Suppressor macrophage treated with lipopolysaccharide for 4 hours (primary cell): Measurements from ENCODE around the gene EP300.
"Not testable (repeated sequence)": the region's sequence is repeated elsewhere in the genome, so short reads cannot be mapped to it uniquely, and the experiment has no call there.

Source experiments
- DNase-seq: peaks from one replicate; pipeline ENCODE4 v3.0.0-alpha.2; 2020

The EP300 gene

DNA sequence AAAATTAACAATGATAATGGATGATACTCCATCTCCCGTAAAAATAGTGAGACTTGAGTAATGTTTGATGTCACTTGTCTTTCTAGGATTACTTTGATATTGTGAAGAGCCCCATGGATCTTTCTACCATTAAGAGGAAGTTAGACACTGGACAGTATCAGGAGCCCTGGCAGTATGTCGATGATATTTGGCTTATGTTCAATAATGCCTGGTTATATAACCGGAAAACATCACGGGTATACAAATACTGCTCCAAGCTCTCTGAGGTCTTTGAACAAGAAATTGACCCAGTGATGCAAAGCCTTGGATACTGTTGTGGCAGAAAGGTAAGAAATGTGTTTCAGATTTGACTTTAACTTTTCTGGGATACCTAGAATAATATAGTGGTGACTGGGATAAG, 64.7 kb downstream of the EP300 start:
- no peak for DNase-seq

DNA sequence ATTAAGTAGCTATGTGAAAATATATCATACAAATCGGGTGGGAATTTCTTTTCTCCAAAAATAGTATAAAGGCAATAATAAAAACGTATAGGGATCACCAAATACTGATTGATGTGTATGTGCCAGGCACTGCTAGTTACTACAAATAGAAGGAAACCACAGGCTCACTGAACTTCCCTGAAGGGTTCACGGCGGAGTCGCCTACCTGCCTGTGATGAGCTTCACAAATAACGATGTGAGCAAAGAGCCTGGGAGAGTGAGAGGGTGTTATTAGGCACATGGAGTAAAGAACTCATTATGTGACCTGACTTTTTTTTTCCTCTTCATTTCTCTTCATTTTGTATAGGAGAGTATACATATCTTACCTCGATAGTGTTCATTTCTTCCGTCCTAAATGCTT, 76.8 kb downstream of the EP300 start:
- no peak for DNase-seq

DNA sequence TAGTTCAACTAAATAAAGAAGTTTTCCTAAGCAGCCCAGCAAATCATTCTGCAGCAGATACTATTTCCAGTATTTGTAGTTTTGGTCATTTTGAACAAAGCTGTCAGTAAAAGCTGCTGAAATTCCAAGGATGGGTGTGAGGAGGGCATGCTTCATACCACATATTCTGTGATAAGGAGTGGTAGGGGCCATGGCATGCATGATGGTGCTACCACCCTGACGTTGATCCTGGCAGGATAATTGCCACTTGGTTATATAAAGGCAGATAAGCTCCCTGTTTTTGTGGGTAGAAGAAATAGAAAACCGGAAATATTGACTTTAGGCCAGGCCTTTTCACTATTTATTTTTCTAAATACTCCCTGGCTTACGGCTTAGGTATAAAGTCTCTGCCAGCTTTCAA, 79.6 kb downstream of the EP300 start:
- DNase-seq, result no peak

DNA sequence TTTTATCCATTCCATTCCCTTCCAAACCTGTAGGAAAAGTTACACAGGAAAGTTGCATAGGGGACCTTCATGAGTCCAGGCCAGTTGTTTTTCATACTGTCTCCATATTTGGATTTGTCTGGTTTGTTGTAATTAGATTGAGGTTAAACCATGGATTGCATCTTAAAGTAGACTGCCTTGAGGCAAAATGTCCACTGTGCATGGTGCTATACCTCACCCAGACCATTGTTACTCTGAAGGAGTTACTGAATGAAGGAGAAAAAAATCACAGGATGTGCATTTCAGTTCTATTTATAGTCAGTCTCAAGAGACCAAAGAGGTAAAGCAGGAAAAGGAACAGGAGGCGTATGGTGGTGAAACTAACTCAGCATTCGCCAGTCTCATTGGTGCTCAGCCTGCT, 83.2 kb downstream of the EP300 start:
- DNase-seq, result no peak

DNA sequence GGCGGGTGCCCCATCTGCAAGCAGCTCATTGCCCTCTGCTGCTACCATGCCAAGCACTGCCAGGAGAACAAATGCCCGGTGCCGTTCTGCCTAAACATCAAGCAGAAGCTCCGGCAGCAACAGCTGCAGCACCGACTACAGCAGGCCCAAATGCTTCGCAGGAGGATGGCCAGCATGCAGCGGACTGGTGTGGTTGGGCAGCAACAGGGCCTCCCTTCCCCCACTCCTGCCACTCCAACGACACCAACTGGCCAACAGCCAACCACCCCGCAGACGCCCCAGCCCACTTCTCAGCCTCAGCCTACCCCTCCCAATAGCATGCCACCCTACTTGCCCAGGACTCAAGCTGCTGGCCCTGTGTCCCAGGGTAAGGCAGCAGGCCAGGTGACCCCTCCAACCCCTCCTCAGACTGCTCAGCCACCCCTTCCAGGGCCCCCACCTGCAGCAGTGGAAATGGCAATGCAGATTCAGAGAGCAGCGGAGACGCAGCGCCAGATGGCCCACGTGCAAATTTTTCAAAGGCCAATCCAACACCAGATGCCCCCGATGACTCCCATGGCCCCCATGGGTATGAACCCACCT, 84.7 kb downstream of the EP300 start:
- no peak for DNase-seq

DNA sequence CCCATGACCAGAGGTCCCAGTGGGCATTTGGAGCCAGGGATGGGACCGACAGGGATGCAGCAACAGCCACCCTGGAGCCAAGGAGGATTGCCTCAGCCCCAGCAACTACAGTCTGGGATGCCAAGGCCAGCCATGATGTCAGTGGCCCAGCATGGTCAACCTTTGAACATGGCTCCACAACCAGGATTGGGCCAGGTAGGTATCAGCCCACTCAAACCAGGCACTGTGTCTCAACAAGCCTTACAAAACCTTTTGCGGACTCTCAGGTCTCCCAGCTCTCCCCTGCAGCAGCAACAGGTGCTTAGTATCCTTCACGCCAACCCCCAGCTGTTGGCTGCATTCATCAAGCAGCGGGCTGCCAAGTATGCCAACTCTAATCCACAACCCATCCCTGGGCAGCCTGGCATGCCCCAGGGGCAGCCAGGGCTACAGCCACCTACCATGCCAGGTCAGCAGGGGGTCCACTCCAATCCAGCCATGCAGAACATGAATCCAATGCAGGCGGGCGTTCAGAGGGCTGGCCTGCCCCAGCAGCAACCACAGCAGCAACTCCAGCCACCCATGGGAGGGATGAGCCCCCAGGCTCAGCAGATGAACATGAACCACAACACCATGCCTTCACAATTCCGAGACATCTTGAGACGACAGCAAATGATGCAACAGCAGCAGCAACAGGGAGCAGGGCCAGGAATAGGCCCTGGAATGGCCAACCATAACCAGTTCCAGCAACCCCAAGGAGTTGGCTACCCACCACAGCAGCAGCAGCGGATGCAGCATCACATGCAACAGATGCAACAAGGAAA, 85.4 kb downstream of the EP300 start:
- no peak for DNase-seq

DNA sequence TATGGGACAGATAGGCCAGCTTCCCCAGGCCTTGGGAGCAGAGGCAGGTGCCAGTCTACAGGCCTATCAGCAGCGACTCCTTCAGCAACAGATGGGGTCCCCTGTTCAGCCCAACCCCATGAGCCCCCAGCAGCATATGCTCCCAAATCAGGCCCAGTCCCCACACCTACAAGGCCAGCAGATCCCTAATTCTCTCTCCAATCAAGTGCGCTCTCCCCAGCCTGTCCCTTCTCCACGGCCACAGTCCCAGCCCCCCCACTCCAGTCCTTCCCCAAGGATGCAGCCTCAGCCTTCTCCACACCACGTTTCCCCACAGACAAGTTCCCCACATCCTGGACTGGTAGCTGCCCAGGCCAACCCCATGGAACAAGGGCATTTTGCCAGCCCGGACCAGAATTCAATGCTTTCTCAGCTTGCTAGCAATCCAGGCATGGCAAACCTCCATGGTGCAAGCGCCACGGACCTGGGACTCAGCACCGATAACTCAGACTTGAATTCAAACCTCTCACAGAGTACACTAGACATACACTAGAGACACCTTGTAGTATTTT, 86.1 kb downstream of the EP300 start:
- no peak for DNase-seq

DNA sequence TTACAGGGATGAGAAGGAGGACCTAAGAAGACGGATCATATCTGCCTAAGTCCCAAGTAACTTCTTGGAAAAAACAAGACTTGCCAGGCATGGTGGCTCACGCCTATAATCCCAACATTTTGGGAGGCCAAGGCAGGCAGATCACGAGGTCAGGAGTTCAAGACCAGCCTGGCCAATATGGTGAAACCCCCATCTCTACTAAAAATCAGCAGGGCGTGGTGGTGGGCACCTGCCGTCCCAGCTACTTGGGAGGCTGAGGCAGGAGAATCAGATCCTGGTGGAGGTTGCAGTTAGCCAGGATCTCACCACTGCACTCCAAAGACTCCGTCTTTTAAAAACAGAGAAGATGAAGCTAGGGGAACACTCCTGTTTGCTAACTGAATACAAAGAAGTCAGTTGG, 88.0 kb downstream of the EP300 start:
- DNase-seq, result not testable (repeated sequence)

DNA sequence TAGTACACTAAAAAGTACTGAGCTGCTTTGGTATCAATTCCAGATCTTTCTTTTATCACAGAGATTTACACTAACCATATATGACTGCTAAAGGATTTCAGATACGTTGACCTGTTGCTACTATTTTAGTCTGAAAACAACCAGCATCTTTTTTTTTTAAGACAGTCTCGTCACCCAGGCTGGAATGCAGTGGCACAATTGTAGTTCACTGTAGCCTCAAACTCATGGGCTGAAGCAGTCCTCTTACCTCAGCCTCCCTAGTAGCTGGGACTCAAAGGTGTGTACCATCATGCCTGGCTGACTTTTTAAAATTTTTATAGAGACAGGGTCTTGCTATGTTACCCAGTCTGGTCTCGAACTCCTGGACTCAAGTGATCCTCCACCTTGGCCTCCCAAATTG, 88.5 kb downstream of the EP300 start:
- DNase-seq, result no peak

DNA sequence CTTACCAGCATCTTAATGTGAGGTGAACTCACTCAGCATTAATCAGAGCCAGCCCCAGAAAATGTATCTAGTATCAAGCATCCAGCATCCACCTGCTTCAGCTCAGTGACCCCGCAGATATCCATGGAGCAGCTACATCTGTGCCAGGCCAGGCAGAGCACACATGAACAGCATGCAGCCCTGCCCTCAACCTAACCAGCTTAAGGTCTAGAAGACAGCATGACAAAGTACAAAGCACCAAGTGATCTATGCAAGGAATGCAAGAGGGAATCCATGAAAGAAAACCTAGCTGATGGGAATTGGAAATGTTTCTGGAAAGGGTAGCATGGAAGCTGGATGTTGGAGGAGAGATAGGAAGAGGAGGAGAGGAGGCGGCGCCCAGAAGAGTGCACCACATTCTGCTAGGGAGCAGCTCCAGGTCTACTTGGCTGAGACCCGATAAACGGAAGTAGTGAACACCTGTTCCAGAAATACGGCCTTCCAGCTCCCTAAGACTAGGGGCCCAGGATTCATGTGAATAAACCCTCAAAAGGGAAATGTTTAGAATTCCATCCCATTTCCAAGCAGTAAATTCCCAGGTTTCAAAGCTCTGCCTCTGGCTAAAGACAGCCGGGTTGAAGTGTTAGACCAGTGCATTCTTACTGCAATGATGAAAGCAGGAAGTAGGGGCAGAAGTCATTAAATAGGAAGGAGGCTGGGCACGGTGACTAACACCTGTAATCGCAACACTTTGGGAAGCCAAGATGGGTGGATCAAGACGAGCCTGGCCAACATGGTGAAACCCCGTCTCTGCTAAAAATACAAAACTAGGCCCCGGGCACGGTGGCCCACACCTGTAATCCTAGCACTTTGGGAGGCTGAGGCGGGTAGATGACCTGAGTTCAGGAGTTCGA, 89.2 kb downstream of the EP300 start:
- peak; percentile 50 for DNase-seq

DNA sequence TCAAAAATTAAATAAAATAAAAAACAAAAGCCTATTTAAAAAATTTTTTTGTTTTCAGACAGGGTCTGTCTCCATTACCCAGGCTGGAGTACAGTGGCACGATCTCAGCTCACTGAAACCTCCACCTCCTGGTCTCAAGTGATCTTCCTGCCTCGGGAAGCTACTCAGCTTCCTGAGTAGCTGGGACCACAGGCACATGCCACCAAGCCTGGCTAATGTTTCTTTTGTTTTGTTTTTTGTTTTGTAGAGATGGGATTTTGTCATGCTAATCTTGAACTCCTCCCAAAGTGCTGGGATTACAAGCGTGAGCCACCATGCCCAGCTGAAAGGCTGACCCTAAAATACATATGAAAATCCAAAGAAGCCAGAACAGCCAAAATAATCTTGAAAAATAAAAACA, 92.3 kb downstream of the EP300 start:
- DNase-seq, result no peak

DNA sequence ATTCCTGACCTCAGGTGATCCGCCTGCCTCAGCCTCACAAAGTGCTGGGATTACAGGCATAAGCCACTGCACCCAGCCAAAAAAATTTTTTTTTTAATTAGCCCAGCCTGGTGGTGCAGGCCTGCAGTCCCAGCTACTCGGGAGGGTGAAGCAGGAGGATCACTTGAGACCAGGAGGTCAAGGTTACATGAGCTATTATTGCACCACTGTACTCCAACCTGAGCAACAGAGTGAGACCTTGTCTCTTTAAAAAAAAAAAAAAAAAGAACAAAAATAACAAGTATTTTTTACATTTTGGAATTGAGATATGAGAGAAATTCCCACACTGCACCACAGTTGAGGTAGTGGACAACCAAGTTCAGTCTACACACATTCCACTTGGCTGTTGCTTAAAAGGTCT, 99.1 kb downstream of the EP300 start:
- DNase-seq, result no peak

DNA sequence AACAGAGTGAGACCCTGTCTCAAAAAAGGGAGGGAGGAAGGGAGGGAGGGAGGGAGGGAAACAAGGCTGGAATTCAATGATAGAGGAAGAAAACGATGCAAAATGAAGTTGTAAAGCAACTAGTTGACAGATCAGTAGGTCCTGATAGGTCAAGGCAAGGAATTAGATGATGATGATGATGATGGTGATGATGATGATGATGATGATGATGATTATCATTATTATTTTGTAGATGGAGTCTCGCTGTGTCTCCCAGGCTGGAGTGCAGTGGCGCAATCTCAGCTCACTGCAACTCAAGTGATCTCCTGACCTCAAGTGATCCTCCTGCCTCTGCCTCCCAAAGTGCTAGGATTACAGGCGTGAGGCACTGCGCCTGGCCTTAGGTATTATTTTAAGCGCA, 101.4 kb downstream of the EP300 start:
- DNase-seq, result no peak

DNA sequence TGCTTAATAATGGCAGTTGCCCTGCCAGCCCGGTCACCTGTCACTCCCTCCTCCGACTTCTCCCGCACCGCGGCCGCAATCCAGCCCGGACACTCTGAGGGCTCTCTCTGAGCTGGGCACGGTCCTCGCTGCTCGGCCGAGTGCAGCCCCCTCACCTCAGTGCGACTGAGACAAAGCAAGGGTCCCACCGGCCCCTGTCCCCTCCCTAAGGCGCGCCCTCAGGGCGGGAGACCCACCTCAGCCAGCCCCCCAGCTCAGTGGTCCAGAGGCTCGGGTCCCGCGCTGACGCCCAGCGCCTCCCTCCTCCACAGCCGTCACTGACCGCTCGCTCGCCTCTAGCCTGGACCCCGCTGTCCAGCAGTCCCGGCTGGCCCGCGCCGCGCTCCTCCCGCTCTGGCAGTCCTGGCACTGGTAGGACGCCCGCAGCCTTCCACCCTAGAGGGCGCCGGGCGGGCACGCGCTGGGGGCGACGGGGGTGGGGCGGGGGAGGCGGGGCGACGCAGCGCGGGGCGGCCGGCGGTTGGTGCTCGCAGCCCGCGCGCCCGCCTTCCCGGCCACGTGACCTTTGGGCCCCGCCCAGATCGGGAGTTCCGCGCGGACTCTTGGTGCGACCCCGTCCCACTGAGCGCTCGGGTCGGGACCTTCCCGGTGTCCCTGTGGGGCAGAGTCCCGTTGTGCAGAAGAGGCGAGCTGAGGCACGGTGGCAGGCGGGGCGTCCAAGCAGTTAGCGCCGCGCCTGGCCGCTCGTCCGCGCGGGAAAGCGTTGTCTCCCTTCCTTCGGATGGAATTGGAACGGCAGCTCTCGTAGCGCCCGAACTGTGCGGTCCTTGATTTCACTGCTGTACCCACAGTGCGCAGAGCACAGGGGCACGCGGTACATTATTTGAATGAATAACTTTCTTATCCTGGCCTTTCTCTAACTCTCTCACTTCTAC, 104.9 kb downstream of the EP300 start:
- peak; percentile 90 for DNase-seq

DNA sequence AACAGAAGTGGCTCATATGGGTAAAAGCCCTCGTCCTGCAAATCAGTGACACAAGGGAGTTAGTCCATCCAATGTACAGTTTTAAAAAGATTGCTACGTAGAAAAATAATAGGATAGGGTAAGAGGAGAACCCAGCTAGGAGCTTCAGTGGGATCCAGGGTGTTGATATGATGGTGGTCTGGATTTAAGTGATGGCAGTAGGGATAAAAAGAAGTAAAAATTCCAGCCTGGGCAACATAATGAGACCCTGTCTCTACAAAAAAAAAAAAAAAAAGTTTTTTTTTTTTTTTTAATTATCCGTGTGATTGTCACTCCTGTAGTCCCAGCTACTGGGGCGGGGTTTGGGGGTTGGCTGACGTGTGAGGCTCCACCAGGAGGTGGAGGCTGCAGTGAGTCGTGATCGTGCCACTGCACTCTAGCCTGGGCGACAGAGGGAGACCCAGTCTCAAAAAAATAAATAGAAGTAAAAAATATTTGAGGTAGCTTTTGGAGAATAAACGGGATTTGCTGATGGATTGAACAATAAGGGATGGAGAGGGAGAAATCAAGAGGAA, 105.7 kb downstream of the EP300 start:
- peak; percentile 51 for DNase-seq

DNA sequence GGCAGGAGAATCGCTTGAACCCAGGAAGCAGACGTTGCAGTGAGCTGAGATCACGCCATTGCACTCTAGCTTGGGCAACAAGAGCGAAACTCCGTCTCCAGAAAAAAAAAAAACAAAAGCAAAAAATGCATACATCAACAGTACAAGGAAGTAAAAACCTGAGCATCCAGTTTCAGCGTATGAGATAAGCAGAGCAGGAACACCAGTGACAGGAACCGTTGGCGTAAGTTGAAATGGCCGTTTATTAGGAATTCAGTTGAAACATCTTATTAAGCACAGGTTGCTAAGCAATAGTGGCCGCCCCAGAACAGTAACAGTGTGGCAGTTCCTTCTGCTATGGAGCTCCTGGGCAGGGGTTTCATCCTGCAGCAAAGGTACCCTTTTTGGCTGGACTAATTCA, 108.7 kb downstream of the EP300 start:
- peak; percentile 33 for DNase-seq

DNA sequence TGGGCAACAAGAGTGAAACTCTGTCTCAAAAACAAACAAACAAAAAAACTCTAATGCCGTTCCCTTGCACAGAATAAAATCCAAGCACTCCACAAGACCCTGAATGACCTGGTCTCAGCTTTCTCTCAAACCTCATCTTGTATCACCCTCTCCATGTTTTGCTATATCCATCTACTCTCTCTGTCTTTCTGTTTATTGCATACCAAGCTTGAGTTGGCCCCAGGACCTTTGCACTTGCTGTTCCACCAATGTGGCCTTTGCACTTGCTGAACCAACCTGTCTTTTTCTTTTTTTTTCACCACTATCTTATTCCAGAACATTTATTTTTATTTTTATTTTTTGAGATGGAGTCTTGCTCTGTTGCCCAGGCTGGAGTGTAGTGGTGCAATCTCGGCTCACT, 110.7 kb downstream of the EP300 start:
- no peak for DNase-seq

DNA sequence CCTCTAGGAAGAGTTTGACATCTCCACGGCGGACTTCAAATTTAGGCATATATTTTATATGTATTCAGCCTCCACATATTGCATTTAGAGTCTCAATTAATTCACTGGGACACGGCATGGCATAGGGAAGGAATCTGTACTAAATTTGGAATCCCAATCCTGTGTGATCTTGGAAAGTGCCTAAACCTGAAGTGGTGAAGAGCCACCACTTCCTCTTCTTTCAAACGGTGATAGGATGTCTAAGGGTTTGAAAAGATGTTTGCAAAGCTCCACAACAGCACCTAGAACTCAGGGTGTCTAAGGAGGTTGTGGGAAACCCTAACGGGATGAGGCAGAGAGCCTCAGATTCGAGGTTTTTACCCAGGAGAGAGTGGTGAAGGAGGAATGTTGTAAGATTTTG, 111.7 kb downstream of the EP300 start:
- DNase-seq, result no peak

DNA sequence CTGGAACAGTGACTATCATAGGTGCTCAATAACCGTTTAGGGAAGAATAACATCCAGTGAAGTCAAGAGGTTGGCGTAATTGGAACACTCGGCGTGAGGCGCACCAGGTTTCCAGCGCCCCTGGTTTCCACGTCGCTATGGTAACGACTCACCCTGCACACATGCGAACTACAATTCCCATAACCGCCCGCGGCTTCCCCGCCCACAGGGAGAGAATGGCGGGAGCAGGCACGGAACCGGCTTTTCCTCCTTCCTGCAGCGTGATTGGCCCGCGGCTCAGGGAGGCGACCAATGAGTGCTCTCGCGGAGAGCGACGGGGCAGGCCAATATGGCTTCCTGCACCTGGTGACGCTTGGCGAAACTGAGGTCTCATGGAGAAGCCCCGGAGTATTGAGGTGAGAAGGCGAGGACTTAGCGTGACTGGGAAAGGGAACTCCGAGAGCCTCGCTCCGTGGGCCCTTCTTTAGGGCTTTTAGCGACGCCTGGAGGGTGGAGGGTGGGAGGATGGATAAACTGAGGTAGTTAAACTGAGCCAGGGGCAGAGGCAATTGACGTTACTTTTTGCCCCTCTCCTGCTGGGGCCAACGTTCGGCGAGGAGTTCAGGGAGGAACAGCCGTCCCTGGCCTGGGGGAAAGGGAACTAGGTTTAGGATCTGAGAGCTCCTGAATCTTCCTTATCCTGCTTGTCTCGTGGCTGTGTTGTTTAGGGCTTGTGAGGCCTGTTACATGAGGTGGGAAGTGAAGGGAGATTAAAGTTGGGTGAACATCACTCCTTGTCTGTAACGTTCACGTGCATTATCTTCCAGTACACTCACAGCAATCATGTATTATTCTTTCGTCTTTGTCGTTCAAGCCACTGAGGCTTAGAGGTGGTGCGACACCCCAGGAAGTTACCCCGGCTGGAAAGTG, 112.9 kb downstream of the EP300 start, which contains the start of gene L3MBTL2:
L3MBTL2 (plus strand) TSS at position 321 of the 909 bp plus-strand sequence; CDS start at position 372, 51 bp downstream.
- DNase-seq, result peak; percentile 96

DNA sequence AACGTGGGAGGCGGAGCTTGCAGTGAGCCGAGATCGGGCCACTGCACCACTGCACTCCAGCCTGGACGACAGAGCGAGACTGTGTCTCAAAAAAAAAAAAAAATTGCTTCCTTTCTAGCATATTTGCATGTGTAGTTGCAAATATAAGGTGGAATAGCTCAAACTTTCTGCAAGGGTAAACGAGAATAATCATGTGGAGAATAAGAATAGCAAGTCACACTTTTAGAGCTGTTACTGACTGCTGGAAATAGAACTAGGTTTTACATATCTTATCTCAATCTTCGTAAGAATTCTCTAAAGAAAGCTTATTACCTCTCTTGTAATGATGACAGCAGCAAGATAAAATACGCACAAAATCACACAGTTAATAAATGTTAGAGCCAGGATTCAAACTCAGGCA, 114.3 kb downstream of the EP300 start:
- DNase-seq, result no peak

DNA sequence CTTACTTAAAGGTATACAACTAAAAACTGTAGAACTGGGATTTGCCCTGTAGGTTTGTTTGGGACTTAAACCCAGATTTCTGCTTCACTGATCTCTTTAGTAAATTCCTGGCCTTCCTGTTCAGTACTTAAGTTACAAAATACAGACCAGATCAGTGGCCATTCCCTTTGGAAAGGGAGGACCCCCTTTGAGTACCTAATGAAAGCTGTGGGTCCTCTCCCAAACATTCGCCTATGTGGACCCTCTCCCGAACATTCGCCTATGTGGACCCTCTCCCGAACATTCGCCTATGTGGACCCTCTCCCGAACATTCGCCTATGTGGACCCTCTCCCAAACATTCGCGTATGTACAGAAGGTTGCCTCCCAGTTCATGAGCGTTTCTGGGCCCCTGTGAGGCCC, 123.0 kb downstream of the EP300 start:
- DNase-seq, result no peak
